Keratinocyte (primary cell): ENCODE measurements around the gene STRADB. TPM values are rescaled to one million over a fixed set of nuclear protein-coding genes. Genes with fewer than 3 reads are reported as not detected.

Experiments used
- DNase-seq: peaks from one replicate; pipeline ENCODE4 v3.0.0-alpha.2; 2011; ENCODE audit warnings: low read depth, missing footprints, low spot score
- FAIRE-seq: peaks from 2 replicates; lab custom pipeline; 2011; peaks lifted over from hg19 to GRCh38; lab: Jason Lieb, UNC
- H2AFZ ChIP-seq: 2 replicates; pipeline ENCODE4 v1.6.0; 2012; ENCODE audit warnings: low read length, control low read depth, inconsistent platforms; ENCODE audit not compliant: control insufficient read depth
- H3K27ac ChIP-seq: 2 replicates; pipeline ENCODE4 v1.5.1; 2011; ENCODE audit warnings: low read length; ENCODE audit not compliant: control insufficient read depth, insufficient read depth
- H3K27me3 ChIP-seq: 3 replicates; pipeline ENCODE4 v1.6.0; 2011; ENCODE audit warnings: low read length; ENCODE audit not compliant: control insufficient read depth, insufficient read depth; ENCODE audit errors: extremely low read depth
- H3K36me3 ChIP-seq, 2 experiments: 2 replicates in 1 of 2; 3 replicates in 1 of 2; pipeline ENCODE4 v1.5.1; 2011; ENCODE audit warnings: low read length in 2 of 2, mild to moderate bottlenecking in 1 of 2; ENCODE audit not compliant: control insufficient read depth in 2 of 2, insufficient read depth in 2 of 2; ENCODE audit errors: extremely low read depth in 1 of 2
- H3K4me1 ChIP-seq: 3 replicates; pipeline ENCODE4 v1.5.1; 2011; ENCODE audit warnings: low read length; ENCODE audit not compliant: control insufficient read depth, insufficient read depth; ENCODE audit errors: extremely low read depth
- H3K4me2 ChIP-seq: 3 replicates; pipeline ENCODE4 v1.6.0; 2011; ENCODE audit warnings: low read depth, low read length; ENCODE audit not compliant: control insufficient read depth, insufficient read depth; ENCODE audit errors: extremely low read depth
- H3K4me3 ChIP-seq, 3 experiments: fragments of 200-600 bp in 1 of 3; sonication (generic) in 1 of 3; 2 replicates in 2 of 3; 3 replicates in 1 of 3; pipeline ENCODE4 v1.5.1; 2011 to 2016; ENCODE audit warnings: low read length in 3 of 3, mild to moderate bottlenecking in 3 of 3, control low read depth in 2 of 3, inconsistent platforms in 1 of 3, low read depth in 1 of 3, mixed read lengths in 1 of 3, mixed run types in 1 of 3, moderate library complexity in 1 of 3; ENCODE audit not compliant: control insufficient read depth in 2 of 3, insufficient read depth in 2 of 3; ENCODE audit errors: extremely low read depth in 1 of 3
- H3K79me2 ChIP-seq: 2 replicates; pipeline ENCODE4 v1.6.0; 2012; ENCODE audit warnings: low read length; ENCODE audit not compliant: control insufficient read depth, insufficient read depth
- H3K9ac ChIP-seq: 3 replicates; pipeline ENCODE4 v1.6.0; 2011; ENCODE audit warnings: low read length; ENCODE audit not compliant: control insufficient read depth, insufficient read depth; ENCODE audit errors: extremely low read depth
- H3K9me1 ChIP-seq: 3 replicates; pipeline ENCODE4 v1.6.0; 2011; ENCODE audit warnings: low read length; ENCODE audit not compliant: control insufficient read depth, insufficient read depth; ENCODE audit errors: extremely low read depth
- H3K9me3 ChIP-seq: 2 replicates; pipeline ENCODE4 v1.5.1; 2012; ENCODE audit warnings: low read depth, low read length; ENCODE audit not compliant: control insufficient read depth
- H4K20me1 ChIP-seq: 3 replicates; pipeline ENCODE4 v1.6.0; 2011; ENCODE audit warnings: low read length; ENCODE audit not compliant: control insufficient read depth, insufficient read depth; ENCODE audit errors: extremely low read depth
- EZH2 ChIP-seq: IDR thresholded peaks from one replicate; pipeline ENCODE4 v1.6.1; 2012; ENCODE audit warnings: inconsistent platforms, mild to moderate bottlenecking, low read length, moderate library complexity
- dilution Hi-C: fragments of 300-500 bp; cut with MboI; formaldehyde crosslinking; loops from one replicate; pipeline ENCODE4 v1.7.0; 2020; ENCODE audit warnings: low sequenced_read_pairs; ENCODE audit not compliant: extremely low pct_ligation_motif_present
- polyA plus RNA-seq, 5 experiments: library from polyadenylated mRNA; depleted of rRNA in 3 of 5; stranded (reverse) in 3 of 5; stranded (forward) in 1 of 5; unstranded in 1 of 5; fragments of >200 nt; gene quantifications; 1 replicate in 1 of 5; 2 replicates in 3 of 5; 3 replicates in 1 of 5; pipeline versions ENCODE4 v1.2.1 to v1.2.3, GENCODE V29; 2011 to 2012; ENCODE audit warnings: missing spikeins in 2 of 5, low read depth in 1 of 5, low replicate concordance in 1 of 5
- small RNA-seq, 3 experiments: library from RNA; depleted of rRNA; stranded (forward); fragments of <200 nt; gene quantifications; one replicate each; pipeline ENCODE3, GENCODE V24; 2012; ENCODE audit warnings: low read depth in 3 of 3, low replicate concordance in 1 of 3; ENCODE audit not compliant: insufficient read length in 3 of 3
- TF ChIP-seq, protein P1 (sequence below), 3 experiments: IDR thresholded peaks in 1 of 3; conservative IDR thresholded peaks in 1 of 3; optimal IDR thresholded peaks in 1 of 3; 2 replicates in 2 of 3; 3 replicates in 1 of 3; pipeline versions ENCODE3 to v1.5.1; 2011; ENCODE audit warnings: low read length in 3 of 3, mild to moderate bottlenecking in 3 of 3, moderate library complexity in 2 of 3, control low read depth in 1 of 3, inconsistent platforms in 1 of 3; ENCODE audit not compliant: insufficient read depth in 2 of 3; ENCODE audit errors: extremely low read depth in 1 of 3

The STRADB gene
- polyA plus RNA-seq, 1 donor (not counting 4 experiments of a cell fraction or from before 2014, with no cell fraction given), result 14.6 TPM

DNA sequence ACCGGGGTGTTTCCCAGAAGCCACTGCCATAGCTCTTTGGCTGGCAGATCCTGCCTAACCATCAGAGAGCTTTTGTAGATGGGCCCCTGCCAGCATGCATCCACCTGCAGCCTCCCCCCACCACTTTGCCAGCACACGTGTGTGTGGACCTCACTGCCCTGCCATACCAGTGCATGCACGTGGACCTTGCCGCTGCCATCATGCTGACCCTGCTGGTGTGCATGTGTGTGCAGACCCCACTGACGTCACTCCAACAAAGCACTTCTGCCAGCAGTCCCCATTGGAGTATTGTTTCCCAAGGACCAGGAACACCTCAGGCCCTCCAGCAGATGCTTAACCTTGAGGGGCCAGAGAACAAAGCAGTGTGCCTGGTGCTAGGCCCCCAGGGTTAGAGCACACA, 71.4 kb downstream of the STRADB start:
- H4K20me1 ChIP-seq, result no peaks in the 10 kb centered on the region
- no peak overlapping the region for H3K4me3 ChIP-seq
- H3K9ac ChIP-seq, result no peak overlapping the region
- H3K27ac ChIP-seq, result no peak overlapping the region
- H2AFZ ChIP-seq, result no peak overlapping the region
- FAIRE-seq (no peak), DNase-seq (no peak)
- peaks cover 5% of the 10 kb centered on the region for H3K9me3 ChIP-seq
- dilution Hi-C loops, result no loop called here
- H3K27me3 ChIP-seq, result no peaks in the 10 kb centered on the region
- H3K36me3 ChIP-seq, result no peaks in the 10 kb centered on the region
- H3K4me1 ChIP-seq, result no peaks in the 10 kb centered on the region
- TF ChIP-seq, protein P1, sequence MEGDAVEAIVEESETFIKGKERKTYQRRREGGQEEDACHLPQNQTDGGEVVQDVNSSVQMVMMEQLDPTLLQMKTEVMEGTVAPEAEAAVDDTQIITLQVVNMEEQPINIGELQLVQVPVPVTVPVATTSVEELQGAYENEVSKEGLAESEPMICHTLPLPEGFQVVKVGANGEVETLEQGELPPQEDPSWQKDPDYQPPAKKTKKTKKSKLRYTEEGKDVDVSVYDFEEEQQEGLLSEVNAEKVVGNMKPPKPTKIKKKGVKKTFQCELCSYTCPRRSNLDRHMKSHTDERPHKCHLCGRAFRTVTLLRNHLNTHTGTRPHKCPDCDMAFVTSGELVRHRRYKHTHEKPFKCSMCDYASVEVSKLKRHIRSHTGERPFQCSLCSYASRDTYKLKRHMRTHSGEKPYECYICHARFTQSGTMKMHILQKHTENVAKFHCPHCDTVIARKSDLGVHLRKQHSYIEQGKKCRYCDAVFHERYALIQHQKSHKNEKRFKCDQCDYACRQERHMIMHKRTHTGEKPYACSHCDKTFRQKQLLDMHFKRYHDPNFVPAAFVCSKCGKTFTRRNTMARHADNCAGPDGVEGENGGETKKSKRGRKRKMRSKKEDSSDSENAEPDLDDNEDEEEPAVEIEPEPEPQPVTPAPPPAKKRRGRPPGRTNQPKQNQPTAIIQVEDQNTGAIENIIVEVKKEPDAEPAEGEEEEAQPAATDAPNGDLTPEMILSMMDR (optimal IDR thresholded peaks at IDR 0.05 in 1 of 3, IDR thresholded peaks at IDR 0.05 in 1 of 3, conservative IDR thresholded peaks at IDR 0.05 in 1 of 3; ENCODE audit: extremely low read depth in 1 of 3, insufficient read depth in 2 of 3, low read length in 3 of 3), result no peak
- no peak for TF ChIP-seq EZH2
- H3K4me2 ChIP-seq, result no peak overlapping the region
- no peaks in the 10 kb centered on the region for H3K79me2 ChIP-seq
- H3K9me1 ChIP-seq, result no peaks in the 10 kb centered on the region

GRCh38 chr2:201523506-201523905, 72.0 kb downstream of the STRADB start:
- H3K9me3 ChIP-seq, result peaks cover 6% of the 10 kb centered on the region
- no peaks in the 10 kb centered on the region for H4K20me1 ChIP-seq
- TF ChIP-seq, protein P1 (optimal IDR thresholded peaks at IDR 0.05 in 1 of 3, IDR thresholded peaks at IDR 0.05 in 1 of 3, conservative IDR thresholded peaks at IDR 0.05 in 1 of 3; ENCODE audit: extremely low read depth in 1 of 3, insufficient read depth in 2 of 3, low read length in 3 of 3), result no peak
- no peak for TF ChIP-seq EZH2
- H3K27ac ChIP-seq, result no peak overlapping the region
- no peak overlapping the region for H3K4me2 ChIP-seq
- no peaks in the 10 kb centered on the region for H3K4me1 ChIP-seq
- no peaks in the 10 kb centered on the region for H3K79me2 ChIP-seq
- H3K9ac ChIP-seq, result no peak overlapping the region
- dilution Hi-C loops, result no loop called here
- no peaks in the 10 kb centered on the region for H3K36me3 ChIP-seq
- DNase-seq (no peak), FAIRE-seq (no peak)
- H3K4me3 ChIP-seq, result no peak overlapping the region
- H2AFZ ChIP-seq, result no peak overlapping the region
- no peaks in the 10 kb centered on the region for H3K27me3 ChIP-seq
- H3K9me1 ChIP-seq, result no peaks in the 10 kb centered on the region

Small RNA genes lying within 50 kb of the gene (small RNA-seq; reads per million reads assigned to genes)
- gene RF00019, result 0 reads per million in 3 experiments

Other genes with a start within 250 kb of the STRADB start
- gene CASP8, start 191.2 kb upstream of the STRADB start, polyA plus RNA-seq, result 21.3 to 27.0 TPM (median 22.7 TPM) in 3 replicates
- gene FLACC1, start 94.4 kb upstream of the STRADB start, polyA plus RNA-seq, result 0.12 to 0.43 TPM (median 0.35 TPM) in 3 replicates
- 10.8 to 12.9 TPM (median 12.4 TPM) in 3 replicates for gene TRAK2, start 282 bp upstream of the STRADB start, polyA plus RNA-seq
- gene TMEM237, start 191.8 kb downstream of the STRADB start, polyA plus RNA-seq, result 43.1 to 49.6 TPM (median 43.5 TPM) in 3 replicates
- 0.27 to 0.63 TPM (median 0.42 TPM) in 3 replicates for gene MPP4, start 246.9 kb downstream of the STRADB start, polyA plus RNA-seq